H1 (cell line): ENCODE measurements around the gene PDE1C. TPM values are rescaled to one million over a fixed set of nuclear protein-coding genes. Genes with fewer than 3 reads are reported as not detected.

Experiments used
- CTCF ChIA-PET: fragments of 300-600 bp; sonication (Branson Sonifier 250); formaldehyde crosslinking; loops from one replicate; lab custom pipeline; 2021; ENCODE audit not compliant: partially characterized antibody; lab: Charles Lee
- POLR2A ChIA-PET: fragments of 300-600 bp; sonication (Branson Sonifier 250); formaldehyde crosslinking; loops from one replicate; lab custom pipeline; 2021; ENCODE audit warnings: inconsistent platforms; ENCODE audit not compliant: partially characterized antibody; lab: Charles Lee
- DNase-seq, 2 experiments: peaks; one replicate each; pipeline versions ENCODE4 v3.0.0 to v3.0.0-alpha.2; 2010 to 2022; ENCODE audit warnings: low spot score in 2 of 2, low read depth in 1 of 2, mixed read lengths in 1 of 2
- FAIRE-seq: peaks from 2 replicates; lab custom pipeline; 2011; peaks lifted over from hg19 to GRCh38; lab: Jason Lieb, UNC
- H2AFZ ChIP-seq: 2 replicates; pipeline ENCODE4 v1.8.1; 2012; ENCODE audit warnings: low read length, inconsistent platforms
- H2AK5ac ChIP-seq: 2 replicates; pipeline ENCODE4 v1.6.1; 2013; ENCODE audit warnings: low read depth, low read length
- H2BK120ac ChIP-seq: replicated peaks from 2 replicates; pipeline ENCODE3; 2013; ENCODE audit warnings: low read depth, low read length, inconsistent platforms
- H2BK12ac ChIP-seq: 2 replicates; pipeline ENCODE4 v1.6.1; 2013; ENCODE audit warnings: low read depth, low read length
- H2BK15ac ChIP-seq: 2 replicates; pipeline ENCODE4 v1.6.1; 2013; ENCODE audit warnings: low read length
- H2BK20ac ChIP-seq: 2 replicates; pipeline ENCODE4 v1.6.1; 2013; ENCODE audit warnings: low read length
- H2BK5ac ChIP-seq: 2 replicates; pipeline ENCODE4 v1.6.1; 2013; ENCODE audit warnings: low read depth, low read length
- H3K14ac ChIP-seq: 2 replicates; pipeline ENCODE4 v1.6.1; 2013; ENCODE audit warnings: inconsistent platforms; ENCODE audit not compliant: insufficient read length
- H3K18ac ChIP-seq: 2 replicates; pipeline ENCODE4 v1.6.1; 2013; ENCODE audit warnings: low read length; ENCODE audit errors: extremely low read depth
- H3K23ac ChIP-seq: 2 replicates; pipeline ENCODE4 v1.6.1; 2013; ENCODE audit warnings: inconsistent platforms; ENCODE audit not compliant: insufficient read length
- H3K23me2 ChIP-seq: 2 replicates; pipeline ENCODE4 v1.6.1; 2013; ENCODE audit warnings: low read depth, low read length
- H3K27ac ChIP-seq: 2 replicates; pipeline ENCODE4 v1.6.1; 2011; ENCODE audit warnings: low read depth, low read length, inconsistent platforms
- H3K27me3 ChIP-seq, 4 experiments: replicated peaks in 1 of 4; 1 replicate in 1 of 4; 2 replicates in 3 of 4; pipeline versions ENCODE4 v1.6.1 to v1.8.1; 2011 to 2013; ENCODE audit warnings: low read length in 3 of 4, mild to moderate bottlenecking in 3 of 4, inconsistent platforms in 2 of 4, mixed read lengths in 2 of 4, moderate library complexity in 1 of 4; ENCODE audit not compliant: control insufficient read depth in 3 of 4, insufficient read depth in 3 of 4; ENCODE audit errors: extremely low read depth in 1 of 4
- H3K36me3 ChIP-seq, 4 experiments: 2 replicates each; pipeline versions ENCODE4 v1.6.1 to v1.8.1; 2011 to 2013; ENCODE audit warnings: mild to moderate bottlenecking in 4 of 4, low read length in 3 of 4, moderate library complexity in 2 of 4, control low read depth in 1 of 4, inconsistent platforms in 1 of 4; ENCODE audit not compliant: insufficient read depth in 4 of 4, control insufficient read depth in 2 of 4
- H3K4ac ChIP-seq: replicated peaks from 2 replicates; pipeline ENCODE3; 2013; ENCODE audit warnings: low read length, low read depth, mixed read lengths, inconsistent platforms; ENCODE audit not compliant: insufficient read length
- H3K4me1 ChIP-seq, 4 experiments: replicated peaks in 1 of 4; 1 replicate in 1 of 4; 2 replicates in 3 of 4; pipeline versions ENCODE4 v1.6.1 to v1.8.1; 2011 to 2013; ENCODE audit warnings: low read length in 3 of 4, inconsistent platforms in 2 of 4, mixed read lengths in 1 of 4; ENCODE audit not compliant: insufficient read depth in 4 of 4, control insufficient read depth in 3 of 4
- H3K4me2 ChIP-seq, 2 experiments: 2 replicates each; pipeline versions ENCODE4 v1.6.1 to v1.8.1; 2011 to 2013; ENCODE audit warnings: low read depth in 2 of 2, low read length in 2 of 2, control low read depth in 1 of 2, inconsistent platforms in 1 of 2, mild to moderate bottlenecking in 1 of 2; ENCODE audit not compliant: insufficient read depth in 1 of 2
- H3K4me3 ChIP-seq, 4 experiments: fragments of 200-600, 300-600 bp in 1 of 4; sonication (generic), shearing (Covaris generic), sonication (Bioruptor Twin) in 1 of 4; 2 replicates each; pipeline versions ENCODE4 v1.5.1 to v1.8.1; 2011 to 2016; ENCODE audit warnings: low read length in 4 of 4, low read depth in 3 of 4, control low read depth in 2 of 4, inconsistent platforms in 2 of 4, mild to moderate bottlenecking in 2 of 4, mixed read lengths in 1 of 4, moderate library complexity in 1 of 4; ENCODE audit not compliant: insufficient read depth in 2 of 4; ENCODE audit errors: extremely low read depth in 1 of 4
- H3K56ac ChIP-seq: replicated peaks from 2 replicates; pipeline ENCODE3; 2013; ENCODE audit warnings: low read depth, mild to moderate bottlenecking, mixed read lengths, low read length, inconsistent platforms; ENCODE audit not compliant: insufficient read length
- H3K79me1 ChIP-seq: 2 replicates; pipeline ENCODE4 v1.6.1; 2013; ENCODE audit warnings: low read depth, low read length, control low read depth
- H3K79me2 ChIP-seq, 2 experiments: 2 replicates each; pipeline versions ENCODE4 v1.6.1 to v1.8.1; 2012 to 2013; ENCODE audit warnings: low read length in 2 of 2, mild to moderate bottlenecking in 2 of 2, inconsistent platforms in 1 of 2; ENCODE audit not compliant: insufficient read depth in 2 of 2, control insufficient read depth in 1 of 2
- H3K9ac ChIP-seq, 4 experiments: replicated peaks in 1 of 4; 1 replicate in 1 of 4; 2 replicates in 3 of 4; pipeline versions ENCODE4 v1.6.1 to v1.8.1; 2011 to 2013; ENCODE audit warnings: low read depth in 3 of 4, low read length in 3 of 4, control low read depth in 2 of 4, mild to moderate bottlenecking in 2 of 4, moderate library complexity in 2 of 4, inconsistent platforms in 1 of 4; ENCODE audit errors: extremely low read depth in 1 of 4
- H3K9me3 ChIP-seq, 2 experiments: 2 replicates each; pipeline versions ENCODE4 v1.6.1 to v1.8.1; 2012 to 2013; ENCODE audit warnings: mild to moderate bottlenecking in 2 of 2, moderate library complexity in 2 of 2, control low read depth in 1 of 2, inconsistent platforms in 1 of 2, low read depth in 1 of 2, low read length in 1 of 2, mixed read lengths in 1 of 2; ENCODE audit not compliant: insufficient read depth in 2 of 2
- H4K20me1 ChIP-seq, 2 experiments: replicated peaks in 1 of 2; 2 replicates each; pipeline versions ENCODE3 to v1.8.1; 2011 to 2013; ENCODE audit warnings: inconsistent platforms in 2 of 2, low read length in 2 of 2, mild to moderate bottlenecking in 1 of 2; ENCODE audit not compliant: insufficient read depth in 2 of 2, control insufficient read depth in 1 of 2
- H4K5ac ChIP-seq: 2 replicates; pipeline ENCODE4 v1.6.1; 2013; ENCODE audit warnings: low read length, low read depth, mixed read lengths, inconsistent platforms; ENCODE audit not compliant: insufficient read length
- H4K8ac ChIP-seq: 2 replicates; pipeline ENCODE4 v1.8.0; 2013; ENCODE audit warnings: mild to moderate bottlenecking, moderate library complexity, low read length, inconsistent platforms; ENCODE audit not compliant: insufficient read depth; ENCODE audit errors: extremely low read depth
- H4K91ac ChIP-seq: replicated peaks from 2 replicates; pipeline ENCODE3; 2013; ENCODE audit warnings: low read length, mixed read lengths, inconsistent platforms; ENCODE audit not compliant: insufficient read length
- CBX8 ChIP-seq: fragments of 300-800, 300-1000 bp; sonication (generic); IDR thresholded peaks from 2 replicates; pipeline ENCODE4 v1.7.1; 2016; ENCODE audit warnings: low read depth, low read length, borderline replicate concordance
- CTBP2 ChIP-seq: IDR thresholded peaks from 2 replicates; pipeline ENCODE4 v1.7.0; 2011; ENCODE audit warnings: borderline replicate concordance, mild to moderate bottlenecking, moderate library complexity, mixed read lengths, low read length; ENCODE audit not compliant: insufficient read depth, insufficient read length
- EGR1 ChIP-seq: IDR thresholded peaks from 2 replicates; pipeline ENCODE4 v1.6.1; 2011; ENCODE audit warnings: low read depth, low read length, borderline replicate concordance
- EP300 ChIP-seq, 2 experiments: IDR thresholded peaks; 1 replicate in 1 of 2; 2 replicates in 1 of 2; pipeline ENCODE4 v1.6.1; 2011 to 2012; ENCODE audit warnings: low read depth in 2 of 2, low read length in 2 of 2, mild to moderate bottlenecking in 2 of 2, borderline replicate concordance in 1 of 2, inconsistent platforms in 1 of 2, moderate library complexity in 1 of 2
- JUND ChIP-seq: IDR thresholded peaks from 2 replicates; pipeline ENCODE4 v1.6.1; 2011; ENCODE audit warnings: mild to moderate bottlenecking, improper control_type of control experiment, low read length
- KDM5A ChIP-seq: fragments of 200-600 bp; IDR thresholded peaks from 2 replicates; pipeline ENCODE4 v1.7.1; 2012; ENCODE audit warnings: mild to moderate bottlenecking, low read length, inconsistent platforms, mixed read lengths
- POLR2A ChIP-seq, 2 experiments: IDR thresholded peaks; 1 replicate in 1 of 2; 2 replicates in 1 of 2; pipeline ENCODE4 v1.6.1; 2011; ENCODE audit warnings: low read depth in 2 of 2, low read length in 2 of 2, mild to moderate bottlenecking in 2 of 2; ENCODE audit errors: control extremely low read depth in 1 of 2
- SP4 ChIP-seq: IDR thresholded peaks from 2 replicates; pipeline ENCODE4 v1.6.1; 2012; ENCODE audit warnings: low read length, inconsistent platforms
- TAF1 ChIP-seq: IDR thresholded peaks from 2 replicates; pipeline ENCODE4 v1.6.1; 2011; ENCODE audit warnings: mild to moderate bottlenecking, low read depth, low read length
- TAF7 ChIP-seq: optimal IDR thresholded peaks from 2 replicates; pipeline ENCODE3; 2011; ENCODE audit warnings: low read depth, mild to moderate bottlenecking, inconsistent platforms, low read length, moderate library complexity, borderline replicate concordance
- TCF12 ChIP-seq: IDR thresholded peaks from 2 replicates; pipeline ENCODE4 v1.6.1; 2011; ENCODE audit warnings: low read depth, mild to moderate bottlenecking, low read length
- ZNF274 ChIP-seq: IDR thresholded peaks from 2 replicates; pipeline ENCODE4 v1.7.0; 2012; ENCODE audit warnings: low read length, borderline replicate concordance; ENCODE audit errors: extremely low read depth
- WGBS, 2 experiments: shearing (Covaris generic) in 1 of 2; methylation state at CpG; one replicate each; pipeline versions ENCODE4 v1.1.6 to v1.1.7; 2013 to 2015; ENCODE audit warnings: low lambda C conversion rate in 2 of 2, mixed read lengths in 2 of 2, inconsistent platforms in 1 of 2, low coverage in 1 of 2, missing lambda C conversion rate in 1 of 2; ENCODE audit not compliant: insufficient replicate concordance in 2 of 2, insufficient coverage in 1 of 2, insufficient read length in 1 of 2; ENCODE audit errors: extremely low coverage in 1 of 2, missing lambda C conversion rate in 1 of 2; 5-methylcytosine and 5-hydroxymethylcytosine counted together
- polyA plus RNA-seq, 7 experiments: library from polyadenylated mRNA; depleted of rRNA in 3 of 7; stranded (reverse) in 5 of 7; unstranded in 2 of 7; fragments of >200 nt in 5 of 7; fragments of 200-250 nt in 2 of 7; gene quantifications; 1 replicate in 5 of 7; 2 replicates in 1 of 7; 4 replicates in 1 of 7; pipeline versions ENCODE4 v1.2.1 to v1.2.3, GENCODE V29; 2011 to 2013; ENCODE audit warnings: missing spikeins in 2 of 7, mixed read lengths in 2 of 7
- total RNA-seq: library from RNA; stranded (reverse); fragmentation: NEBNext Ultra II Directional; extraction: Animal tissue kit (Norgen Biotek cat#: 25700); gene quantifications from 2 replicates; pipeline ENCODE4 v1.2.1, GENCODE V29; 2021

The PDE1C gene
- total and polyA plus RNA-seq, 2 of the 8 experiments (the other 6 are each of a cell fraction or from before 2014, with no cell fraction given): 0.11 to 1.1 TPM

GRCh38 chr7:31995134-31995533, 75.1 kb downstream of the PDE1C start:
- ChIA-PET POLR2A (no interaction called here), CTCF (no interaction called here)
- Histone ChIP-seq H3K56ac (no peak overlapping the region), H4K5ac (no peak overlapping the region), H3K23me2 (no peaks in the 10 kb centered on the region), H4K8ac (no peak overlapping the region), H2AFZ (no peak overlapping the region), H2BK15ac (no peak overlapping the region), H3K9ac (no peak overlapping the region), H3K23ac (no peak overlapping the region), H3K79me1 (no peaks in the 10 kb centered on the region), H3K27me3 (no peaks in the 10 kb centered on the region), H2AK5ac (no peak overlapping the region), H3K9me3 (no peaks in the 10 kb centered on the region), H4K20me1 (no peaks in the 10 kb centered on the region), H3K18ac (no peak overlapping the region), H3K79me2 (no peaks in the 10 kb centered on the region), H3K36me3 (no peaks in the 10 kb centered on the region), H4K91ac (no peak overlapping the region), H2BK12ac (no peak overlapping the region), H3K4me2 (no peak overlapping the region), H2BK20ac (no peak overlapping the region), H2BK120ac (no peak overlapping the region), H3K14ac (no peak overlapping the region), H3K4me1 (no peaks in the 10 kb centered on the region; a peak in 1 of 7 replicates), H3K27ac (no peak overlapping the region), H3K4ac (no peak overlapping the region), H2BK5ac (no peak overlapping the region), H3K4me3 (no peak overlapping the region)
- DNase-seq (no peak), FAIRE-seq (no peak)
- TF ChIP-seq JUND (no peak), POLR2A (IDR thresholded peaks at IDR 0.05; ENCODE audit: control extremely low read depth in 1 of 2, low read depth in 2 of 2, low read length in 2 of 2) (no peak), TAF1 (no peak), TAF7 (no peak), ZNF274 (no peak), KDM5A (no peak), CBX8 (no peak), EP300 (IDR thresholded peaks at IDR 0.05; ENCODE audit: borderline replicate concordance in 1 of 2, low read depth in 2 of 2, low read length in 2 of 2) (no peak), CTBP2 (no peak), EGR1 (no peak), TCF12 (no peak), SP4 (no peak)
- WGBS, 2 experiments: 96% methylated on average over 2 of the region's 2 CpGs; no CpG with 5 or more reads in 1 of the 2 experiments
